ENCODE results near the gene PCNX3. TPM values are rescaled to one million over a fixed set of nuclear protein-coding genes. Genes with fewer than 3 reads are reported as not detected.

Gene PCNX3
- total RNA-seq, 3 donors from 2014 or later (not counting 1 experiment from before 2014, with no cell fraction given): 101 to 105 (median 102) TPM

DNA sequence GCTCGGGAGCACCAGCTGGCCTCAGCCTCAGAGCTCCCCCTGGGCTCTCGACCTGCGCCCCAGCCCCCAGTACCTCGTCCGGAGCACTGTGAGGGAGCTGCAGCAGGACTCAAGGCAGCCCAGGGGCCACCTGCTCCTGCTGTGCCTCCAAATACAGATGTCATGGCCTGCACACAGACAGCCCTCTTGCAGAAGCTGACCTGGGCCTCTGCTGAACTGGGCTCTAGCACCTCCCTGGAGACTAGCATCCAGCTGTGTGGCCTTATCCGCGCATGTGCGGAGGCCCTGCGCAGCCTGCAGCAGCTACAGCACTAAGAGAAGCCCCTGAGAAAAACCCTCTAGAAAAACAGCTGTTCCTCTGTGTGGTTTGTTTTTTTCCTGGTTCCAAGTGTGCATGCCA, 44.2 kb upstream of the PCNX3 start:
- Histone ChIP-seq H3K9me3 (ENCODE audit: control insufficient read depth, insufficient read depth, low read length) (no peaks in the 10 kb centered on the region), H3K27me3 (ENCODE audit: control insufficient read depth, insufficient read depth, low read length) (no peaks in the 10 kb centered on the region), H3K27ac (ENCODE audit: low read length) (peak overlapping the region; percentile 97), H3K4me3 (ENCODE audit: low read length) (no peak overlapping the region), H3K36me3 (ENCODE audit: control insufficient read depth, insufficient read depth, low read length) (peaks cover 5% of the 10 kb centered on the region), H3K4me1 (ENCODE audit: control insufficient read depth, insufficient read depth, low read length) (peaks cover 80% of the 10 kb centered on the region)
- TF ChIP-seq, protein P1, sequence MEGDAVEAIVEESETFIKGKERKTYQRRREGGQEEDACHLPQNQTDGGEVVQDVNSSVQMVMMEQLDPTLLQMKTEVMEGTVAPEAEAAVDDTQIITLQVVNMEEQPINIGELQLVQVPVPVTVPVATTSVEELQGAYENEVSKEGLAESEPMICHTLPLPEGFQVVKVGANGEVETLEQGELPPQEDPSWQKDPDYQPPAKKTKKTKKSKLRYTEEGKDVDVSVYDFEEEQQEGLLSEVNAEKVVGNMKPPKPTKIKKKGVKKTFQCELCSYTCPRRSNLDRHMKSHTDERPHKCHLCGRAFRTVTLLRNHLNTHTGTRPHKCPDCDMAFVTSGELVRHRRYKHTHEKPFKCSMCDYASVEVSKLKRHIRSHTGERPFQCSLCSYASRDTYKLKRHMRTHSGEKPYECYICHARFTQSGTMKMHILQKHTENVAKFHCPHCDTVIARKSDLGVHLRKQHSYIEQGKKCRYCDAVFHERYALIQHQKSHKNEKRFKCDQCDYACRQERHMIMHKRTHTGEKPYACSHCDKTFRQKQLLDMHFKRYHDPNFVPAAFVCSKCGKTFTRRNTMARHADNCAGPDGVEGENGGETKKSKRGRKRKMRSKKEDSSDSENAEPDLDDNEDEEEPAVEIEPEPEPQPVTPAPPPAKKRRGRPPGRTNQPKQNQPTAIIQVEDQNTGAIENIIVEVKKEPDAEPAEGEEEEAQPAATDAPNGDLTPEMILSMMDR (IDR thresholded peaks at IDR 0.05): no peak
- Mint-ChIP-seq H3K27ac (peak overlapping the region; percentile 99), H3K4me1 (peaks cover 60 to 81% of the 10 kb centered on the region in 2 donors), H3K36me3 (no peaks in the 10 kb centered on the region), H3K4me3 (peak overlapping the region; percentile 98), H3K27me3 (ENCODE audit: low read depth in 2 of 2) (no peaks in the 10 kb centered on the region), H3K9me3 (no peaks in the 10 kb centered on the region)
- no peak for ATAC-seq
- DNase-seq: no peak
- WGBS (ENCODE audit: insufficient coverage): 89% methylated on average over 9 of the region's 9 CpGs
- intact Hi-C loops (cut with micrococcal nuclease): loop anchor here (2.0 to 5.0 kb wide), 3 partner anchors 69 to 184 kb away; partner anchors contain the start of gene FRMD8

DNA sequence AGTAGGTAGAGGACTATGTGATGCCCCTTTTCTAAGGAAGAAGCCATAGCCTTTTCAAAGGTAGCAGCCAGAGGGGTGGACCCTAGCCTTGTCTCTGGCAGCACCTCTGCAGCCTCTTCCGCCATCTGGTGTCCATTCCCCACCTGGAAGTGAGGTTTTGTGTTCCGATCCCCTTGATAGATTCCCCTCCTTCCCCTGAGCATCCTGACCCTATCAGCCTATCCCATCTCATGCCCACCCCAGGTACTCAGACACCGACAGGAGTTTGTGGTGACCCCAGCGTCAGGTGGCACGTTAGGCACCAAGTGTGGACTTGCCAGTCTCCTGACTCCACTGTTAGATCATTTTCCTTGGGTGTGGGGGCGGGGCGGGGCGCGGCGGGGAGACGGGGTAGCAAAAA, 43.6 kb upstream of the PCNX3 start:
- TF ChIP-seq, protein P1 (IDR thresholded peaks at IDR 0.05): no peak
- no peaks in the 10 kb centered on the region for H3K9me3 Mint-ChIP-seq
- Histone ChIP-seq H3K27ac (ENCODE audit: low read length) (peak overlapping the region; percentile 97), H3K4me1 (ENCODE audit: control insufficient read depth, insufficient read depth, low read length) (peaks cover 80% of the 10 kb centered on the region), H3K27me3 (ENCODE audit: control insufficient read depth, insufficient read depth, low read length) (no peaks in the 10 kb centered on the region), H3K36me3 (ENCODE audit: control insufficient read depth, insufficient read depth, low read length) (peaks cover 5% of the 10 kb centered on the region), H3K9me3 (ENCODE audit: control insufficient read depth, insufficient read depth, low read length) (no peaks in the 10 kb centered on the region), H3K4me3 (ENCODE audit: low read length) (peak overlapping the region; percentile 5)
- H3K27ac Mint-ChIP-seq: peak overlapping the region; percentile 99
- ATAC-seq (no peak), DNase-seq (peak in 1 of 2 donors; percentile 58)
- peaks cover 60 to 81% of the 10 kb centered on the region in 2 donors for H3K4me1 Mint-ChIP-seq
- peak overlapping the region; percentile 98 for H3K4me3 Mint-ChIP-seq
- H3K27me3 Mint-ChIP-seq (ENCODE audit: low read depth in 2 of 2): no peaks in the 10 kb centered on the region
- H3K36me3 Mint-ChIP-seq: no peaks in the 10 kb centered on the region
- intact Hi-C loops (cut with micrococcal nuclease): loop anchor here (2.0 to 5.0 kb wide), 3 partner anchors 69 to 185 kb away; partner anchors contain the start of gene FRMD8
- 8% methylated on average over 11 of the region's 11 CpGs for WGBS (ENCODE audit: insufficient coverage)

DNA sequence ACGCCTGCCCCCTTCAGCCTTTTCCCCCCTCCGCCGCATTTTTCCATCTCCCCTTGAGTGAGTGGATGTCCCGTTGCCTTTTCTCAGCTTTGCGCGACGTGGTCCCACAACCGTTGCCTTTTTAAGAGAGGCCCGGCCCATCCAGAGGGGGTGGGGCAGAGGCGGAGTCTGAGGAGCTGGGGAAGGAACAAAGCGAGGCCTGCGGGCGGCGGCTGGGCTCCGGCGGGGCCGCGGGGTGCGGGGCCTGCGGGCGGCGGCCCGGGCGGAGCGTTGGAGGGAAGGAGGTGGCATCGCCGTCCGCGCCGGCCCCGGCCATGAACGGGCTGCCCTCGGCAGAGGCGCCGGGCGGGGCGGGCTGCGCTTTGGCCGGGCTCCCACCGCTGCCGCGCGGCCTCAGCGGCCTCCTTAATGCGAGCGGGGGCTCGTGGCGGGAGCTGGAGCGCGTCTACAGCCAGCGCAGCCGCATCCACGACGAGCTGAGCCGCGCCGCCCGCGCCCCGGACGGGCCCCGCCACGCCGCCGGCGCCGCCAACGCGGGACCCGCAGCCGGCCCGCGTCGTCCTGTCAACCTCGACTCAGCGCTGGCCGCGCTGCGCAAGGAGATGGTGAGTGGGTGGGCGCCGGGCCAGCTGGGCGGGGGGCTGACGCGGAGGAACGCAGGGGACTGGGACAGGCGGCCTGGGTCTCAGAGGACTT, 43.1 kb upstream of the PCNX3 start, which contains the start of gene FAM89B:
Gene FAM89B (plus strand): TSS at position 183 of the 696 bp plus-strand sequence. CDS start 132 bp downstream, at position 315.
- peak; percentile 13 to 17 (median 16) for ATAC-seq
- Histone ChIP-seq H3K4me3 (ENCODE audit: low read length) (peak within 1 kb of the TSS; percentile 45), H3K36me3 (ENCODE audit: control insufficient read depth, insufficient read depth, low read length) (peaks cover 5% of the 10 kb centered on the region), H3K4me1 (ENCODE audit: control insufficient read depth, insufficient read depth, low read length) (peaks cover 80% of the 10 kb centered on the region), H3K27me3 (ENCODE audit: control insufficient read depth, insufficient read depth, low read length) (no peaks in the 10 kb centered on the region), H3K9me3 (ENCODE audit: control insufficient read depth, insufficient read depth, low read length) (no peaks in the 10 kb centered on the region), H3K27ac (ENCODE audit: low read length) (peak within 1 kb of the TSS; percentile 97)
- Mint-ChIP-seq H3K36me3 (no peaks in the 10 kb centered on the region), H3K27me3 (ENCODE audit: low read depth in 2 of 2) (no peaks in the 10 kb centered on the region), H3K9me3 (no peaks in the 10 kb centered on the region), H3K4me3 (peak within 1 kb of the TSS; percentile 98), H3K4me1 (peaks cover 60 to 85% of the 10 kb centered on the region in 2 donors), H3K27ac (peak within 1 kb of the TSS; percentile 99)
- intact Hi-C loops (cut with micrococcal nuclease): loop anchor here (5.0 kb wide), 2 partner anchors 155 to 185 kb away; partner anchors contain the start of gene FRMD8
- WGBS (ENCODE audit: insufficient coverage): under 1% methylated on average over 86 of the region's 86 CpGs
- peak; percentile 81 to 92 for DNase-seq
- TF ChIP-seq, protein P1 (IDR thresholded peaks at IDR 0.05): no peak

Data from natural killer cell (primary cell).